SK-N-SH treated with all-trans-retinoic acid at 6 μM for 48 hours (cell line): ENCODE measurements around the gene IPO5.
"Not testable (repeated sequence)": the region's sequence is repeated elsewhere in the genome, so short reads cannot be mapped to it uniquely, and the experiment has no call there.

Source experiments
- BACH2 ChIP-seq: fragments of 250-450 bp; sonication (Bioruptor Pico); IDR thresholded peaks from 2 replicates; pipeline ENCODE4 v1.9.0; 2021; ENCODE audit warnings: mild to moderate bottlenecking, borderline replicate concordance
- CSDC2 ChIP-seq: fragments of 250-450 bp; sonication (Bioruptor Pico); IDR thresholded peaks from 2 replicates; pipeline ENCODE4 v1.5.0; 2020; ENCODE audit warnings: mild to moderate bottlenecking, moderate library complexity
- ESRRG ChIP-seq: fragments of 250-450 bp; sonication (Bioruptor Pico); IDR thresholded peaks from 2 replicates; pipeline ENCODE4 v1.6.1; 2021; ENCODE audit warnings: mild to moderate bottlenecking
- GLIS3 ChIP-seq: fragments of 250-450 bp; sonication (Bioruptor Pico); IDR thresholded peaks from 2 replicates; pipeline ENCODE4 v1.5.0; 2020; ENCODE audit warnings: mild to moderate bottlenecking, moderate library complexity
- ISL1 ChIP-seq: fragments of 250-450 bp; sonication (Bioruptor Pico); IDR thresholded peaks from 2 replicates; pipeline ENCODE4 v2.1.2; 2022; ENCODE audit warnings: mild to moderate bottlenecking, moderate library complexity
- PPARA ChIP-seq: fragments of 250-450 bp; sonication (Bioruptor Pico); IDR thresholded peaks from 2 replicates; pipeline ENCODE4 v1.5.0; 2020; ENCODE audit warnings: mild to moderate bottlenecking, borderline replicate concordance
- ZFP30 ChIP-seq: fragments of 450-650 bp; formaldehyde crosslinking; IDR thresholded peaks from 2 replicates; pipeline ENCODE4 v1.5.0; 2022; ENCODE audit warnings: mild to moderate bottlenecking, moderate library complexity
- ZNF8 ChIP-seq: fragments of 450-650 bp; formaldehyde crosslinking; IDR thresholded peaks from 2 replicates; pipeline ENCODE4 v1.5.0; 2020; ENCODE audit warnings: mild to moderate bottlenecking, moderate library complexity
- TF ChIP-seq, protein P1 (sequence below): fragments of 250-450 bp; sonication (Bioruptor Pico); IDR thresholded peaks from 2 replicates; pipeline ENCODE4 v1.8.0; 2020; ENCODE audit warnings: mild to moderate bottlenecking, moderate library complexity, borderline replicate concordance
- TF ChIP-seq, protein P2 (sequence below): fragments of 250-450 bp; sonication (Bioruptor Pico); IDR thresholded peaks from 2 replicates; pipeline ENCODE4 v1.5.1; 2021; ENCODE audit warnings: mild to moderate bottlenecking, moderate library complexity
- TF ChIP-seq, protein P3 (sequence below): fragments of 250-450 bp; sonication (Bioruptor Pico); IDR thresholded peaks from 2 replicates; pipeline ENCODE4 v1.5.1; 2020; ENCODE audit warnings: low read depth, mild to moderate bottlenecking, moderate library complexity

DNA sequence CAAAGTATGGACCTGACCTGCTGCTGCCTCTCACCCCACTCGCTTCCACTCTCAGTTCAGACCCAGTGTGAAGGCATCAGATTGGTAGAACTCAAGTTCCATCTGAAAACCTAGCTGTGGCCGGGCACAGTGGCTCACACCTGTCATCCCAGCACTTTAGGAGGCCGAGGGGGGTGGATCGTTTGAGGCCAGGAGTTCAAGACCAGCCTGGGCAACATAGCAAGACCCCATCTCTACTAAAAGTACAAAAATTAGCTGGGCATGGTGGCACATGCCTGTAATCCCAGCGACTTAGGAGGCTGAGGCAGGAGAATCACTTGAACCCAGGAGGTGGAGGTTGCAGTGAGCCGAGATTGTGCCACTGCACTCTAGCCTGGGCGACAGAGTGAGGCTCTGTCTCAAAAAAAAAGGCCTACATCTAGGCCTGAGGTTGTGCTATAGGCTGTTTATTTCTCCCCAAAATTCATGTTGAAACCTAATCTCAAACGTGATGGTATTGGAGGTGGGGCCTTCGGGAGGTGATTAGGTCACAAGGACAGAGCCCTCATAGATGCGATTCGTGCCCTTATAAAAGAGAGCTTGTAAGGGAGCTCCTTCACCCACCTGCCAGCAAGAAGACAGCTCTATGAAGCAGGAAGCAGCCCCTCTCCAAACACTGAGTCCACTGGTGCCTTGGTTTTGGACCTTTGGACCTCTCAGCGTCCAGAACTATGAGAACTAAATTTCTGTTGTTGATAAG, 83.3 kb downstream of the IPO5 start:
- not testable (repeated sequence) for TF ChIP-seq ISL1 (CRISPR knock-in tag); ZNF8; BACH2 (CRISPR knock-in tag); GLIS3 (CRISPR knock-in tag); PPARA (CRISPR knock-in tag); CSDC2; ESRRG; ZFP30 (CRISPR knock-in tag)
- TF ChIP-seq, protein P1, sequence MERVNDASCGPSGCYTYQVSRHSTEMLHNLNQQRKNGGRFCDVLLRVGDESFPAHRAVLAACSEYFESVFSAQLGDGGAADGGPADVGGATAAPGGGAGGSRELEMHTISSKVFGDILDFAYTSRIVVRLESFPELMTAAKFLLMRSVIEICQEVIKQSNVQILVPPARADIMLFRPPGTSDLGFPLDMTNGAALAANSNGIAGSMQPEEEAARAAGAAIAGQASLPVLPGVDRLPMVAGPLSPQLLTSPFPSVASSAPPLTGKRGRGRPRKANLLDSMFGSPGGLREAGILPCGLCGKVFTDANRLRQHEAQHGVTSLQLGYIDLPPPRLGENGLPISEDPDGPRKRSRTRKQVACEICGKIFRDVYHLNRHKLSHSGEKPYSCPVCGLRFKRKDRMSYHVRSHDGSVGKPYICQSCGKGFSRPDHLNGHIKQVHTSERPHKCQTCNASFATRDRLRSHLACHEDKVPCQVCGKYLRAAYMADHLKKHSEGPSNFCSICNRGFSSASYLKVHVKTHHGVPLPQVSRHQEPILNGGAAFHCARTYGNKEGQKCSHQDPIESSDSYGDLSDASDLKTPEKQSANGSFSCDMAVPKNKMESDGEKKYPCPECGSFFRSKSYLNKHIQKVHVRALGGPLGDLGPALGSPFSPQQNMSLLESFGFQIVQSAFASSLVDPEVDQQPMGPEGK (CRISPR knock-in tag) = not testable (repeated sequence)
- TF ChIP-seq, protein P2, sequence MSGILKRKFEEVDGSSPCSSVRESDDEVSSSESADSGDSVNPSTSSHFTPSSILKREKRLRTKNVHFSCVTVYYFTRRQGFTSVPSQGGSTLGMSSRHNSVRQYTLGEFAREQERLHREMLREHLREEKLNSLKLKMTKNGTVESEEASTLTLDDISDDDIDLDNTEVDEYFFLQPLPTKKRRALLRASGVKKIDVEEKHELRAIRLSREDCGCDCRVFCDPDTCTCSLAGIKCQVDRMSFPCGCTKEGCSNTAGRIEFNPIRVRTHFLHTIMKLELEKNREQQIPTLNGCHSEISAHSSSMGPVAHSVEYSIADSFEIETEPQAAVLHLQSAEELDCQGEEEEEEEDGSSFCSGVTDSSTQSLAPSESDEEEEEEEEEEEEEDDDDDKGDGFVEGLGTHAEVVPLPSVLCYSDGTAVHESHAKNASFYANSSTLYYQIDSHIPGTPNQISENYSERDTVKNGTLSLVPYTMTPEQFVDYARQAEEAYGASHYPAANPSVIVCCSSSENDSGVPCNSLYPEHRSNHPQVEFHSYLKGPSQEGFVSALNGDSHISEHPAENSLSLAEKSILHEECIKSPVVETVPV (CRISPR knock-in tag) = not testable (repeated sequence)
- TF ChIP-seq, protein P3, sequence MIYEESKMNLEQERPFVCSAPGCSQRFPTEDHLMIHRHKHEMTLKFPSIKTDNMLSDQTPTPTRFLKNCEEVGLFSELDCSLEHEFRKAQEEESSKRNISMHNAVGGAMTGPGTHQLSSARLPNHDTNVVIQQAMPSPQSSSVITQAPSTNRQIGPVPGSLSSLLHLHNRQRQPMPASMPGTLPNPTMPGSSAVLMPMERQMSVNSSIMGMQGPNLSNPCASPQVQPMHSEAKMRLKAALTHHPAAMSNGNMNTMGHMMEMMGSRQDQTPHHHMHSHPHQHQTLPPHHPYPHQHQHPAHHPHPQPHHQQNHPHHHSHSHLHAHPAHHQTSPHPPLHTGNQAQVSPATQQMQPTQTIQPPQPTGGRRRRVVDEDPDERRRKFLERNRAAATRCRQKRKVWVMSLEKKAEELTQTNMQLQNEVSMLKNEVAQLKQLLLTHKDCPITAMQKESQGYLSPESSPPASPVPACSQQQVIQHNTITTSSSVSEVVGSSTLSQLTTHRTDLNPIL (CRISPR knock-in tag) = not testable (repeated sequence)
